Measurements from ENCODE around the gene SLC6A13.

SLC6A13 gene

GRCh38 chr12:175759-176158 lies 86.9 kb downstream of the SLC6A13 start:
- H3K4me3 ChIP-seq (ENCODE audit: low read depth, low read length) = no peak overlapping the region
- no peak for TF ChIP-seq CTCF (conservative IDR thresholded peaks at IDR 0.05; ENCODE audit: low read depth, low read length)
- DNase-seq (ENCODE audit: low read depth) = no peak

GRCh38 chr12:175250-175649 lies 87.4 kb downstream of the SLC6A13 start:
- DNase-seq (ENCODE audit: low read depth) = peak; percentile 33
- no peak overlapping the region for H3K4me3 ChIP-seq (ENCODE audit: low read depth, low read length)
- TF ChIP-seq CTCF (conservative IDR thresholded peaks at IDR 0.05; ENCODE audit: low read depth, low read length) = no peak

DNA sequence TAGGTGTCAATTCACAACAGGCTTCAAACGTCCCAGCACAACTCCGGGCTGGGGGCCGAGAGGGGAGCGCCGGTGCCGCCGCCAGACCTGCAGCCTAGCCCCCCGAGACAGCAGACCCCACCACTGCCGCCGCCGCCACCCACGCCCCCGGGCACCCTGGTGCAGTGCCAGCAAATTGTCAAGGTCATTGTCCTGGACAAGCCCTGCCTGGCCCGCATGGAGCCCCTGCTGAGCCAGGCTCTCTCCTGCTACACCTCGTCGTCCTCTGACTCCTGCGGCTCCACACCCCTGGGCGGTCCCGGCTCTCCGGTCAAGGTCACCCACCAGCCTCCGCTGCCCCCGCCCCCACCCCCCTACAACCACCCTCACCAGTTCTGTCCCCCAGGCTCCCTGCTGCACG lies 88.0 kb downstream of the SLC6A13 start:
- no peak for DNase-seq (ENCODE audit: low read depth)
- no peak overlapping the region for H3K4me3 ChIP-seq (ENCODE audit: low read depth, low read length)
- no peak for TF ChIP-seq CTCF (conservative IDR thresholded peaks at IDR 0.05; ENCODE audit: low read depth, low read length)

DNA sequence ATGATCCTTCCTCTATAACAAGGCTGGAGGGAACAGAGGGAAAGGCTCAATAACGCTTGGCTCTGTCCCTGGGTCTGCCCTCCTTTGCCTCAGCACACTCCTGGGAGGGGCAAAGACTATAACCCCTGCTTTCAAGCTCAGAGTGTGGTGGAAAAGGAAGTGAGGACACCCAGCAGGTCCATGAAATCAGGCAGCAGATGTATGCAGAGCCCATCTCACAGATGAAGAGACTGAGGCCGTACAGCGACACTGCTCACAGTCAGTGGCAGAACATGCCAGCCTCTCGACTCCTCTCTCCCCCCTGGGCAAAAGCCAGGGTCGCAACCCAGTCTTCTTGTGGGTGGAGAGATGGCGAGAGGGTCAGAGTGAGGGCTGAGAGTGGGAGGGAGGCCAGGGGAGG lies 88.5 kb downstream of the SLC6A13 start:
- TF ChIP-seq CTCF (conservative IDR thresholded peaks at IDR 0.05; ENCODE audit: low read depth, low read length) = no peak
- DNase-seq (ENCODE audit: low read depth) = no peak
- H3K4me3 ChIP-seq (ENCODE audit: low read depth, low read length) = no peak overlapping the region

DNA sequence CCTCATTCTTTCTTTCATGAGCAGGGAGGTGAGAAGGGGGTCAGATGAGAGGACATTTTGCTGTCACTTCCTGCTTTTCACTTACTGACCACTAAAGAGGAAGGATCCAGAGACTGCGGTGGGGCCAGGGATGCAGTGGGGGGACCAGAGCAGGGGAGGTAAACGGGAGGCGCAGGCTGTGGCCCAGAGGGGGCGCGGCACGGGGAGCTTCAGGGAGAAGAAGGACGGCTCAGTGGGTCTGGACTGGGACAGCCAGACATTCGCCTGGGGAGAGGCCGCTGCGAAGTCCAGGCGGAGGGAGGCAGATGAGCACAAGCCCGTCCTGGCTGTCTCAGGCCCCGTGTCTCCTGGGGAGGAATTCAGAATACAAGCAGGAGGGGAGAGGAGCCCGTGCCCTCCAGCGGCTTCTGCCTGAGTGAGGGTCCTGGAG lies 89.9 kb downstream of the SLC6A13 start:
- no peak for TF ChIP-seq CTCF (conservative IDR thresholded peaks at IDR 0.05; ENCODE audit: low read depth, low read length)
- no peak overlapping the region for H3K4me3 ChIP-seq (ENCODE audit: low read depth, low read length)
- DNase-seq (ENCODE audit: low read depth) = no peak

DNA sequence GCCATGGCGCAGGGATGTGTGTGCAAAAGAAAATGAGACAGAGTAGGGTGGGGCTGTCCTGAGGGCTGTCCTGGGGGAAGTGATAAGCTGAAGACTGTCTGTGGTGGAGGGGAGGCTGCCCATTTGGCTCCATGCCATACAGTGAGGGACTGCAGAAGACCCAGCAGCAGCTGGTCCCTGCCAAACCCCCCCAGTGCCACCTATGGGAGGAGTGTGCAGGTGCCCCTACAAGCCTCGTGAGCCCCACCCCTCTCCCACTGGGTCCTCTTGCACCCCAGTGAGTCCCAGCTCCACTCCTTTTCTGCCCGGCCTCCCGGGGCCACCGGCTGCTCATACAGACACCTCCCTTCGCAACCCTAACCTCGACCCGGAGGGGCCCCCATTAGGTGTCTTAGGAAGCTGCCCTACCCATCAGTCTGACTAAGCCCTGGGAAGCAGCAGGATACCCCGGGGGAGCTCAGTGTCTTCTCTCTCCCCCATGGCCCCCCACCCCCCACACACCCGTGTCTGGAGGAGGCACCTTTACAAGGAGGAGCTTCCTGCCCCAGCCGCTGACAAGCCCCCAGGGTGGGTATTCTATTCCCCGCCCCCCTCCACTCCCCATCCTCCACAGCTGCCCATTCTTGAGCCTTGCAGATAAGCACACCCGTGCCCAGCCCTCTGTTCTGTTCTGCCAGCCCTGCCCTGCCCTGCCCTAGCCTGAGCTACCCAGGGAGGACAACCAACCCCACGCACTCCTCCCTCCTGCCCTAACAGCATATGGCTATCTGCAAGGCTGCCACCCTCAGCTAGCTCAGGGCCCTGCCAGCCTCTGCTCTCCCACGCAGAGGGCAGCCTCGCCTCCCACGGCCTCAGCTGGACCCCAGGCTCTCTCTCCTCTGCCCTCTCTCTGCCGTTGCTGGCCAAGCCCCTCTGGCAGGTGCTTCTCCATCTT lies 90.6 kb downstream of the SLC6A13 start:
- no peak overlapping the region for H3K4me3 ChIP-seq (ENCODE audit: low read depth, low read length)
- DNase-seq (ENCODE audit: low read depth) = no peak
- no peak for TF ChIP-seq CTCF (conservative IDR thresholded peaks at IDR 0.05; ENCODE audit: low read depth, low read length)

DNA sequence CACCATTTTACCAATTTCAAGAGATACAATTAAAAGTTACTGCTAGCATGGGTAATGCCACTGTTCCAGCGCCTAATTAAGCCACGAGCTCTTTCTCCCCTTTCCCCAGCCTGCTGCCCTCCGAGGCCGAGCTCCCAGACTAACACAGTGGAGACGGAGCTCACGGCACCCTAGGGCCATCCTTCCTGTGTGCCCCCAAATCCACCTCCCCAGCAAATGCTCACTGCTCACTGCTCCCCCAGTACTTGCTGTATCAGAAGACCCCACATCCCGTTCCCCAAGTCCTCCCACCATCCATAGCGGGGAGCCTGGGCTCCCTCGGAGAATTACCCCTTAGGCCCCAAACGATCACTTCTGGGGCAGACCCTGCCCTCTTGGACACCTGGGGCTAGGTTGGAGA lies 91.4 kb downstream of the SLC6A13 start:
- no peak overlapping the region for H3K4me3 ChIP-seq (ENCODE audit: low read depth, low read length)
- no peak for TF ChIP-seq CTCF (conservative IDR thresholded peaks at IDR 0.05; ENCODE audit: low read depth, low read length)
- DNase-seq (ENCODE audit: low read depth) = no peak
